Measurements from ENCODE around the gene GAB4. TPM values are rescaled to one million over a fixed set of nuclear protein-coding genes. Genes with fewer than 3 reads are reported as not detected.
A peak's percentile ranks its signal among the peaks of the same experiment; 100 is the strongest.

The GAB4 gene
- total RNA-seq, 4 donors from 2014 or later: not detected

- ATAC-seq (no peak), DNase-seq (no peak)
- Histone ChIP-seq H3K27ac (no peak overlapping the region), H3K9me3 (no peaks in the 10 kb centered on the region), H3K4me1 (no peaks in the 10 kb centered on the region), H3K27me3 (peaks cover 0 to 2% (median 0%) of the 10 kb centered on the region in 3 donors), H3K4me3 (no peak overlapping the region), H3K36me3 (no peaks in the 10 kb centered on the region)
- no peak for TF ChIP-seq CTCF (IDR thresholded peaks at IDR 0.05 in 4 of 5, conservative IDR thresholded peaks at IDR 0.05 in 1 of 5)
- no peak for TF ChIP-seq POLR2A (IDR thresholded peaks at IDR 0.05)
- in situ Hi-C loops (cut with MboI; ENCODE audit: low sequenced_read_pairs in 4 of 4) (loop anchor here in 1 of 4 donors (10.0 kb wide), 1 partner anchor 120 kb away; no protein-coding TSS in a partner anchor), intact Hi-C loops (cut with DNase I; ENCODE audit: low total_unique reads) (no loop called here)
Observed at GRCh38 chr22:16935209-16935608, 72.8 kb downstream of the GAB4 start.

- DNase-seq: no peak
- ATAC-seq: no peak
- no peak for TF ChIP-seq POLR2A (IDR thresholded peaks at IDR 0.05)
- TF ChIP-seq CTCF (IDR thresholded peaks at IDR 0.05 in 4 of 5, conservative IDR thresholded peaks at IDR 0.05 in 1 of 5): no peak
- Histone ChIP-seq H3K9me3 (no peaks in the 10 kb centered on the region), H3K36me3 (no peaks in the 10 kb centered on the region), H3K4me1 (no peaks in the 10 kb centered on the region), H3K4me3 (no peak overlapping the region), H3K27ac (no peak overlapping the region), H3K27me3 (peaks cover 0 to 2% (median 0%) of the 10 kb centered on the region in 3 donors)
- intact Hi-C loops (cut with DNase I; ENCODE audit: low total_unique reads) (no loop called here), in situ Hi-C loops (cut with MboI; ENCODE audit: low sequenced_read_pairs in 4 of 4) (loop anchor here in 1 of 4 donors (10.0 kb wide), 1 partner anchor 121 kb away; no protein-coding TSS in a partner anchor)
Observed at GRCh38 chr22:16933291-16934282, 74.4 kb downstream of the GAB4 start.

GRCh38 chr22:16932577-16932976 lies 75.4 kb downstream of the GAB4 start:
- Histone ChIP-seq H3K27me3 (no peaks in the 10 kb centered on the region), H3K27ac (no peak overlapping the region), H3K36me3 (no peaks in the 10 kb centered on the region), H3K4me3 (no peak overlapping the region), H3K4me1 (no peaks in the 10 kb centered on the region), H3K9me3 (no peaks in the 10 kb centered on the region)
- ATAC-seq: peak in 1 of 2 donors; percentile 36
- TF ChIP-seq CTCF (IDR thresholded peaks at IDR 0.05 in 4 of 5, conservative IDR thresholded peaks at IDR 0.05 in 1 of 5): peak in 3 of 5 experiments; percentile 10 to 31 (median 27)
- no peak for TF ChIP-seq POLR2A (IDR thresholded peaks at IDR 0.05)
- in situ Hi-C loops (cut with MboI; ENCODE audit: low sequenced_read_pairs in 4 of 4) (loop anchor here in 1 of 4 donors (10.0 kb wide), 1 partner anchor 122 kb away; no protein-coding TSS in a partner anchor), intact Hi-C loops (cut with DNase I; ENCODE audit: low total_unique reads) (no loop called here)
- DNase-seq: peak in 1 of 2 donors; percentile 18

GRCh38 chr22:16925407-16925966 lies 82.5 kb downstream of the GAB4 start:
- no peak for DNase-seq
- Histone ChIP-seq H3K27me3 (peaks cover 4 to 5% (median 4%) of the 10 kb centered on the region in 3 donors), H3K4me1 (no peaks in the 10 kb centered on the region), H3K36me3 (no peaks in the 10 kb centered on the region), H3K27ac (no peak overlapping the region), H3K4me3 (no peak overlapping the region), H3K9me3 (no peaks in the 10 kb centered on the region)
- intact Hi-C loops (cut with DNase I; ENCODE audit: low total_unique reads) (no loop called here), in situ Hi-C loops (cut with MboI; ENCODE audit: low sequenced_read_pairs in 4 of 4) (no loop called here)
- no peak for ATAC-seq
- TF ChIP-seq CTCF (IDR thresholded peaks at IDR 0.05 in 4 of 5, conservative IDR thresholded peaks at IDR 0.05 in 1 of 5) (no peak), POLR2A (IDR thresholded peaks at IDR 0.05) (no peak)
